Measurements from ENCODE around the gene CLBA1.

The CLBA1 gene

DNA sequence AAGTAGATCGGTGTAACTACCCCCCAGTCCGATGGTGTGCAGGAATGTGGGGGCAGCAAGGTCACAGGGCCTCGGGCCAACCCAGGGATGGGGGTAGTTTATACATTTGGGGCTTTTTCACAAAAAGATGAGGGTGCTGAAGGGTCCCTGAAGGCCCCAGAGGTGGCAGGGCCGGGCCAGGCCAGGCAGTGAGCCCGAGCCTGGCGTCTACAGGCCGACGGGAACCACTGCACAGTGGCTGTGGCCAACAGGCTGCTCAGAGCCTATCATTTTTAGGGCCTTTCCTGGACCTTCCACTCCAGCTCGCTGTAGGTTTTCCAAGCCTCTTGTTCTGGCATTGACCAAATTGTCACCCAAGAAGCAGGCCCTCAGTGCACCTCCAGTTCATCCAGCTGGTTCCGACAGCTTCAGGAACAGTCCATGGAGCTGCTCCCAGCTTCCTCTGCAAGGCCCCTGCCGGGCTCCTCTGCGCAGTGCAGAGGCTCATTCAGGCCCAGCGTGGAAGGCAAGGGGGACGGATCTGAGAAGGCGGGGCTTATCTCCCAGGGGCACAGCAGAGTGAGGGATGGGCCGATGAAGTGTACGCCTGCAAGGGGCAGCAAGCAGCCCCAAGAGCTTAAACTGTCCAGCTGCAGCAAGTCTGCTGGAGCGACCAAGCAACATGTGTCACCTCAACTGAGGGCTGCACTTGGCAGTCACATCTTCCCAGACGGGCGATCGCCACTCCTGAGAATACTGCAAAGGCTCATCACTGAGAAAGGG lies 21.4 kb downstream of the CLBA1 start (continued):
- TF ChIP-seq ZFP69B (tag by site-specific recombination; IDR thresholded peaks at IDR 0.05): no peak
- TF ChIP-seq ZNF501 (tag by site-specific recombination; IDR thresholded peaks at IDR 0.05): no peak
- TF ChIP-seq ZNF16 (tag by site-specific recombination; IDR thresholded peaks at IDR 0.05; ENCODE audit: low read depth): no peak

DNA sequence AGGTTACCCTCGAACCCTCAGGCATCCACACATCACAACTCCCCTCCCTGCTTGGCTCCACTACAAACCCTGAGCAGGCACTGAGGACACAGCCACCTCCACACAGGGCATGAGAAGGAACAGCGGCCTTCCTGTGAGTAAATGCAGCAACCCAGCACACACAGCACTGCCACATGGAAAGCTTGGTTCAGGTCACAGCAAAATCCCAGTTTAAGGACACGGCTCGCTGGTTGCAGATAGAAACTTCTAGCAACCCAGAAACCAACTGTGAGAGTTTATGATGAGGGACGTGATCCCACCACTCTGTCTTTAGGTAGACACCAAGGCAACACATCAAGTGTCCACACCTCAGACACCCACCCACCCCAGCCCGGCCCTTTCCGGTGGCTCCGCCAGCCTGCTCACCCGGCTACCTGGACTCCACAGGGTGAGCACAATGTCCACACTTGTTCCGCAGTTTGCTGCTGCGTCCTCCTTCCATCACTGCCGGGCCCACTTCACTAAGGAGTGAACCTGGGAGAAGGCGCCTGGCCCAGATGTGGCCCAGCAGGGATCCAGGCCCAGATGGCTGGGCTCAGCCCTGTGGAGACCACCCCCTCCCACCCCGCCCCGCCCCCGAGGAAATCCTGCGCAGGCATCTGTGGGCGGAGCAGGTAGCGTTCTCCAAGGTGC lies 22.1 kb downstream of the CLBA1 start:
- ChIA-PET CTCF (interaction anchor here (0.6 to 3.2 kb wide), 3 partner anchors 38 to 77 kb away, joined by 3 to 15 read pairs (median 4); no protein-coding TSS in a partner anchor), POLR2A (interaction anchor here (0.7 to 3.1 kb wide), 2 partner anchors 11 to 13 kb away, joined by 3 to 9 read pairs; partner anchors contain the start of gene CDCA4)
- Histone ChIP-seq H3K27ac (ENCODE audit: extremely low read depth, low read depth, low read length) (0 out of 2 replicates have a peak overlapping the region, but pooled peaks have one; percentile 16), H3K4me3 (ENCODE audit: low read depth, low read length) (no peak overlapping the region), H3K36me3 (ENCODE audit: control insufficient read depth in 2 of 2, insufficient read depth in 1 of 2, low read length in 2 of 2) (peaks cover 15 to 61% of the 10 kb centered on the region in 2 experiments), H3K4me1 (ENCODE audit: control insufficient read depth, insufficient read depth, low read length) (no peaks in the 10 kb centered on the region), H3K9me3 (ENCODE audit: control insufficient read depth, insufficient read depth, low read depth, low read length) (no peaks in the 10 kb centered on the region)
- TF ChIP-seq ZNF768 (tag by site-specific recombination; IDR thresholded peaks at IDR 0.05): no peak
- no peak for TF ChIP-seq ZFP41 (tag by site-specific recombination; IDR thresholded peaks at IDR 0.05; ENCODE audit: borderline replicate concordance)
- no peak for TF ChIP-seq ZNF623 (tag by site-specific recombination; IDR thresholded peaks at IDR 0.05)
- no peak for TF ChIP-seq ZBTB21 (tag by site-specific recombination; IDR thresholded peaks at IDR 0.05)
- no peak for TF ChIP-seq ZNF138 (tag by site-specific recombination; IDR thresholded peaks at IDR 0.05; ENCODE audit: borderline replicate concordance)
- TF ChIP-seq TRIM28 (IDR thresholded peaks at IDR 0.05; ENCODE audit: borderline replicate concordance, low read length): no peak
- TF ChIP-seq ZBTB17 (tag by site-specific recombination; IDR thresholded peaks at IDR 0.05): peak; percentile 10; the same call in 1 of the 2 replicates

DNA sequence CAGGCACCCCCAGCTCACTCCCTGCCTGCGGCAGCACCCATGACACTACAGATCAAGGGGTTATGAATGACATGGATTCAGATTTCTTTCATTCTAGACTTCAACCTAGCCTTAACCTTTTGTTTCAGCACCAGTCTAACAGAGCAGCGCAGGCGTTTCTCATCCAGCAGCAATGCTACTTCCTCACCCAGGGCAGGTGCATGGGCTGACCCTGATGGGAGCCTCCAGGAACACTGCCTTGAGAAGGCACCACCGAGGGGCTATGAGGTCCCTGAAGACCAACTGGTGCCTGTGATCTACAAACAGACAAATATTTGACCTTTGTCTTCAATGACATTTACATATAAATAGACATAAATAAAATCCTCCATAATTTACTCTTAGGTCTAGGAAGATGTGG lies 24.5 kb downstream of the CLBA1 start:
- H3K36me3 ChIP-seq (ENCODE audit: control insufficient read depth in 2 of 2, insufficient read depth in 1 of 2, low read length in 2 of 2): peaks cover 15 to 67% of the 10 kb centered on the region in 2 experiments
- TF ChIP-seq KLF7 (tag by site-specific recombination; IDR thresholded peaks at IDR 0.05; ENCODE audit: borderline replicate concordance): no peak
- no peak for TF ChIP-seq ZNF366 (tag by site-specific recombination; conservative IDR thresholded peaks at IDR 0.05)
- TF ChIP-seq ZNF341 (tag by site-specific recombination; IDR thresholded peaks at IDR 0.05; ENCODE audit: low read depth): no peak
- TF ChIP-seq ZNF138 (tag by site-specific recombination; IDR thresholded peaks at IDR 0.05; ENCODE audit: borderline replicate concordance): no peak
- TF ChIP-seq ZNF266 (tag by site-specific recombination; IDR thresholded peaks at IDR 0.05; ENCODE audit: low read depth): no peak
- no peak for TF ChIP-seq MZF1 (tag by site-specific recombination; IDR thresholded peaks at IDR 0.05; ENCODE audit: borderline replicate concordance)
- TF ChIP-seq, protein P1, sequence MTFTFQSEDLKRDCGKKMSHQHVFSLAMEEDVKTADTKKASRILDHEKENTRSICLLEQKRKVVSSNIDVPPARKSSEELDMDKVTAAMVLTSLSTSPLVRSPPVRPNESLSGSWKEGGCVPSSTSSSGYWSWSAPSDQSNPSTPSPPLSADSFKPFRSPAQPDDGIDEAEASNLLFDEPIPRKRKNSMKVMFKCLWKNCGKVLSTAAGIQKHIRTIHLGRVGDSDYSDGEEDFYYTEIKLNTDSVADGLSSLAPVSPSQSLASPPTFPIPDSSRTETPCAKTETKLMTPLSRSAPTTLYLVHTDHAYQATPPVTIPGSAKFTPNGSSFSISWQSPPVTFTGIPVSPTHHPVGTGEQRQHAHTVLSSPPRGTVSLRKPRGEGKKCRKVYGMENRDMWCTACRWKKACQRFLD (tag by site-specific recombination; IDR thresholded peaks at IDR 0.05): no peak
- TF ChIP-seq KLF10 (tag by site-specific recombination; IDR thresholded peaks at IDR 0.05): no peak
- TF ChIP-seq ZNF274 (IDR thresholded peaks at IDR 0.05; ENCODE audit: low read length): no peak
- no peak for TF ChIP-seq ZNF274 (tag by site-specific recombination; IDR thresholded peaks at IDR 0.05; ENCODE audit: borderline replicate concordance)
- TF ChIP-seq ZNF433 (tag by site-specific recombination; IDR thresholded peaks at IDR 0.05; ENCODE audit: low read depth): no peak
- H3K9me3 ChIP-seq (ENCODE audit: control insufficient read depth, insufficient read depth, low read depth, low read length): no peaks in the 10 kb centered on the region
- no peak overlapping the region for H3K4me3 ChIP-seq (ENCODE audit: low read depth, low read length)
- ChIA-PET CTCF (interaction anchor here (1.3 kb wide), 1 partner anchor 184 kb away, joined by 3 read pairs; no protein-coding TSS in a partner anchor), POLR2A (interaction anchor here (1.5 kb wide), 1 partner anchor 11 kb away, joined by 3 read pairs; the partner anchor contains the start of gene CDCA4)
- peaks cover 9% of the 10 kb centered on the region for H3K4me1 ChIP-seq (ENCODE audit: control insufficient read depth, insufficient read depth, low read length)
- no peak overlapping the region for H3K27ac ChIP-seq (ENCODE audit: extremely low read depth, low read depth, low read length)
